Astrocyte of the cerebellum (primary cell): ENCODE measurements around the gene CPNE2.

Source experiments
- DNase-seq: peaks from one replicate; pipeline ENCODE4 v3.0.0-alpha.2; 2011; ENCODE audit warnings: low read depth
- H3K4me3 ChIP-seq: 2 replicates; pipeline ENCODE4 v1.5.1; 2011; ENCODE audit warnings: mild to moderate bottlenecking, low read depth, low read length, moderate library complexity
- in situ Hi-C: cut with HindIII; loops from 2 replicates; pipeline ENCODE4 v1.10.0; 2017; ENCODE audit warnings: low sequenced_read_pairs
- TF ChIP-seq, protein P1 (sequence below): IDR thresholded peaks from 2 replicates; pipeline ENCODE4 v1.5.1; 2012; ENCODE audit warnings: low read length, low read depth, moderate library complexity, mild to moderate bottlenecking; ENCODE audit errors: missing control alignments

Gene CPNE2

GRCh38 chr16:57143149-57143921 lies 51.0 kb downstream of the CPNE2 start:
- no peak overlapping the region for H3K4me3 ChIP-seq
- in situ Hi-C loops: no loop called here
- TF ChIP-seq, protein P1, sequence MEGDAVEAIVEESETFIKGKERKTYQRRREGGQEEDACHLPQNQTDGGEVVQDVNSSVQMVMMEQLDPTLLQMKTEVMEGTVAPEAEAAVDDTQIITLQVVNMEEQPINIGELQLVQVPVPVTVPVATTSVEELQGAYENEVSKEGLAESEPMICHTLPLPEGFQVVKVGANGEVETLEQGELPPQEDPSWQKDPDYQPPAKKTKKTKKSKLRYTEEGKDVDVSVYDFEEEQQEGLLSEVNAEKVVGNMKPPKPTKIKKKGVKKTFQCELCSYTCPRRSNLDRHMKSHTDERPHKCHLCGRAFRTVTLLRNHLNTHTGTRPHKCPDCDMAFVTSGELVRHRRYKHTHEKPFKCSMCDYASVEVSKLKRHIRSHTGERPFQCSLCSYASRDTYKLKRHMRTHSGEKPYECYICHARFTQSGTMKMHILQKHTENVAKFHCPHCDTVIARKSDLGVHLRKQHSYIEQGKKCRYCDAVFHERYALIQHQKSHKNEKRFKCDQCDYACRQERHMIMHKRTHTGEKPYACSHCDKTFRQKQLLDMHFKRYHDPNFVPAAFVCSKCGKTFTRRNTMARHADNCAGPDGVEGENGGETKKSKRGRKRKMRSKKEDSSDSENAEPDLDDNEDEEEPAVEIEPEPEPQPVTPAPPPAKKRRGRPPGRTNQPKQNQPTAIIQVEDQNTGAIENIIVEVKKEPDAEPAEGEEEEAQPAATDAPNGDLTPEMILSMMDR: no peak
- no peak for DNase-seq

GRCh38 chr16:57144027-57144426 lies 51.6 kb downstream of the CPNE2 start:
- DNase-seq: no peak
- in situ Hi-C loops: no loop called here
- TF ChIP-seq, protein P1: no peak
- no peak overlapping the region for H3K4me3 ChIP-seq

DNA sequence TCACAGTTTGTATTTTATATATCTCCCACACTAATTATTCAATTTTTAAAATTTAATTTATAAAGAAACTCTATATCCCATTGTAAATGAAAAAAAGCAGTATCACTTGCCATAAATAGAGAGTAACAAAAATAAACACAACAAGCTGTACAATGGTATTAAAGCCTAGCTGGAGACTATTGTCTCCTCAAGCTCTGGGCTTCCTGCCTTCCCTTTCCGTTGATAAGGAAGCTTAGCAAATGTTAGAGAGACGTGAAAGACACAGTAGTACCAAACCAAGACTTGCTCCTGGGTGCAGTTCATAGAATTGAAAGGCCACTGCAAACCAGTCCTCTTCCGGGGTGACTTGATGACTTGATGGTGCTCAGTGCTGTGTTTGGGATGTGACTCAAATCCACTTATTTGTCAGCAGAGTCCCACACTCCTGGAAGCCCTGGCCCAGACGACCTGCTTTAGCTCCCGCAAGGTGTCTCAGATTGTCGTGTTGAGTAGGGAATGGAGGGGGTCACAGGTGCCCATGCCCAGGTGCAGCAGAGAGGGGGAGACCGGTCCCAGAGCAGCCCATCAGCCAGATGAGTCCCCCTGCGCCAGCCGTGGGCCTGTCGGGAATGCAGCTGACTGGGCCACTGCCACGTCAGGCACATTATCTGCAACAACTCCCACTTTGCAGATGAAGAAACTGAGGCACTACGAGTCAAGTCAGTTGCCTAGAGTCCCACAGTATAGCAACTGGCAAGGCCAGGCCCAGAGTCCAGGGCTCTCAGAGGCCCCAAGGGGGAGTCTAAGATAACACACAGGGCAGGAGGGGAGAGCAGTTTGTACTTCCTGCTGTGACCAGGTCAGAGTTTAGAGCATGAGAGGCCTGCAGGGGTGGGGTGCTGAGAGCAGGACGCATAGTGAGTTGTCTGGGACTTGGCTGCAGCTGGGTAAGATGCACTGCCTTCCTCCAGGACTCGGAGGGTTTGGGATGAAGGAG lies 53.0 kb downstream of the CPNE2 start:
- TF ChIP-seq, protein P1: no peak
- in situ Hi-C loops: loop anchor here (5.0 kb wide), 1 partner anchor 38 kb away; no protein-coding TSS in a partner anchor
- no peak overlapping the region for H3K4me3 ChIP-seq
- no peak for DNase-seq

DNA sequence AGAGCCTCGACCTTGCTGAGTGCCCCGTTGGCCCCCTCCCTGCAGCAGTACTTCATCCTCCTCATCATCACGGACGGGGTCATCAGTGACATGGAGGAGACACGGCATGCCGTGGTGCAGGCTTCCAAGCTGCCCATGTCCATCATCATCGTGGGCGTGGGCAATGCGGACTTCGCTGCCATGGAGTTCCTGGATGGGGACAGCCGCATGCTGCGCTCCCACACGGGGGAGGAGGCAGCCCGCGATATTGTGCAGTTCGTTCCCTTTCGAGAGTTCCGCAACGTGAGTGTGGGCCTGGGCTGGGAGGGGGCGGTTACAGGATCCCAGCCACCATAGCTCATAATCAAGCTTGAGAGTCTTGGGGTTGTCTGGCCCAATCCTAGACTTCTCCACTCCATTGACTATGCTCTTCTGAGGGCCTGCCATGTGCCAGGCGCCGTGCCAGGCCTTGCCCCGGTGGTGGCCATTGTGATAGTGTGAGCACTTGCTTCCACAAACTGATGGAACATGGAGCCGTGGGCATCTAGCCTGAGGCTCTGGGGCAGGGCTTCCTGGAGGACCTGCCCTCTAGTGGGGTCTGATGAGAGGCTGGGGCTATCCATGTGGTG lies 53.8 kb downstream of the CPNE2 start:
- DNase-seq: no peak
- in situ Hi-C loops: loop anchor here (5.0 kb wide), 1 partner anchor 39 kb away; no protein-coding TSS in a partner anchor
- TF ChIP-seq, protein P1: no peak
- H3K4me3 ChIP-seq: no peak overlapping the region

- H3K4me3 ChIP-seq: no peak overlapping the region
- TF ChIP-seq, protein P1: peak; percentile 34
- DNase-seq: no peak
- in situ Hi-C loops: loop anchor here (5.0 kb wide), 1 partner anchor 39 kb away; no protein-coding TSS in a partner anchor
Measured at GRCh38 chr16:57146735-57147134, 54.4 kb downstream of the CPNE2 start.
